ENCODE measurements around the gene LEF1. TPM values are rescaled to one million over a fixed set of nuclear protein-coding genes. Genes with fewer than 3 reads are reported as not detected.

Gene LEF1
- total and polyA plus RNA-seq, 2 experiments from 2014 or later = 0.50 to 0.73 TPM

- Histone ChIP-seq H3K36me3 (ENCODE audit: insufficient read depth) (no peaks in the 10 kb centered on the region), H3K4me3 (no peak overlapping the region), H3K79me2 (replicated peaks; ENCODE audit: insufficient read depth) (no peaks in the 10 kb centered on the region), H3K4me2 (no peak overlapping the region), H3K9me2 (ENCODE audit: insufficient read depth) (no peaks in the 10 kb centered on the region), H3F3A (replicated peaks; ENCODE audit: low read depth) (no peaks in the 10 kb centered on the region), H3K4me1 (ENCODE audit: insufficient read depth) (peaks cover 15% of the 10 kb centered on the region), H4K20me1 (replicated peaks; ENCODE audit: insufficient read depth) (no peaks in the 10 kb centered on the region), H3K27ac (ENCODE audit: low read depth) (no peak overlapping the region), H3K27me3 (ENCODE audit: insufficient read depth) (peaks cover 25% of the 10 kb centered on the region; the same call in 1 of the 2 replicates), H2AFZ (no peak overlapping the region)
- H3K9me3 Mint-ChIP-seq = no peaks in the 10 kb centered on the region
- H3K4me3 Mint-ChIP-seq = no peak overlapping the region
- DNase-seq (ENCODE audit: low spot score) = no peak
- no peaks in the 10 kb centered on the region for H3K36me3 Mint-ChIP-seq (ENCODE audit: low read depth)
- H3K4me1 Mint-ChIP-seq = peaks cover 19% of the 10 kb centered on the region
- H3K27ac Mint-ChIP-seq = no peak overlapping the region
- TF ChIP-seq NANOG (IDR thresholded peaks at IDR 0.05; ENCODE audit: borderline replicate concordance) = no peak
- TF ChIP-seq EZH2 (IDR thresholded peaks at IDR 0.05; ENCODE audit: low read depth, unreplicated experiment) = no peak
- TF ChIP-seq STAT1 (IDR thresholded peaks at IDR 0.05; ENCODE audit: unreplicated experiment) = no peak
- no peak for TF ChIP-seq ZNF114 (CRISPR knock-in tag; IDR thresholded peaks at IDR 0.05)
- no peak for TF ChIP-seq EZH2phosphoT487 (IDR thresholded peaks at IDR 0.05; ENCODE audit: unreplicated experiment)
- no peak for TF ChIP-seq POLR2AphosphoS5 (IDR thresholded peaks at IDR 0.05; ENCODE audit: low read depth)
- no peak for TF ChIP-seq JUNB (IDR thresholded peaks at IDR 0.05; ENCODE audit: unreplicated experiment)
- TF ChIP-seq ZNF331 (CRISPR knock-in tag; IDR thresholded peaks at IDR 0.05; ENCODE audit: low read depth) = no peak
- no peak for TF ChIP-seq ETS1 (IDR thresholded peaks at IDR 0.05)
- no peak for TF ChIP-seq CTCF (conservative IDR thresholded peaks at IDR 0.05; ENCODE audit: low read depth in 2 of 2)
- TF ChIP-seq REST (IDR thresholded peaks at IDR 0.05; ENCODE audit: unreplicated experiment) = no peak
- no peak for TF ChIP-seq ZNF462 (CRISPR knock-in tag; IDR thresholded peaks at IDR 0.05)
- no peak for TF ChIP-seq CREB1 (CRISPR knock-in tag; IDR thresholded peaks at IDR 0.05; ENCODE audit: low read depth)
- H3K27me3 Mint-ChIP-seq (ENCODE audit: insufficient read depth, low read depth, poor library complexity) = peaks cover 3% of the 10 kb centered on the region
- ATAC-seq = no peak
Measured at GRCh38 chr4:108148316-108148715, 20.4 kb downstream of the LEF1 start.

All from GM23338 (cell line).